HG03175 (cell line): Measurements from ENCODE around the gene TPPP2.

Experiments used
- ATAC-seq: cut with Tn5 transposase; IDR thresholded peaks from one replicate; pipeline ENCODE4 v1.9.1; 2021; ENCODE audit warnings: mild to moderate bottlenecking, moderate library complexity; ENCODE audit not compliant: unreplicated experiment

The TPPP2 gene

GRCh38 chr14:21074398-21075272, 44.6 kb downstream of the TPPP2 start:
- no peak for ATAC-seq

- ATAC-seq, result no peak
Observed at GRCh38 chr14:21075719-21076437, 45.9 kb downstream of the TPPP2 start.

- no peak for ATAC-seq
Observed at GRCh38 chr14:21077672-21078071, 47.7 kb downstream of the TPPP2 start.

GRCh38 chr14:21078287-21078686, 48.3 kb downstream of the TPPP2 start:
- no peak for ATAC-seq

GRCh38 chr14:21078726-21079125, 48.7 kb downstream of the TPPP2 start:
- no peak for ATAC-seq

GRCh38 chr14:21081521-21082142, 51.6 kb downstream of the TPPP2 start:
- no peak for ATAC-seq
